Mesothelial cell of epicardium (in vitro differentiated cells): ENCODE measurements around the gene GLB1L3. TPM values are rescaled to one million over a fixed set of nuclear protein-coding genes. Genes with fewer than 3 reads are reported as not detected.

Experiments used
- DNase-seq, 2 experiments: peaks; one replicate each; pipeline ENCODE4 v3.0.0; 2021; ENCODE audit warnings: low spot score in 2 of 2; ENCODE audit not compliant: unreplicated experiment in 2 of 2
- H3K27ac Mint-ChIP-seq: 2 replicates; pipeline ENCODE4 v1.8.0; 2021; ENCODE audit warnings: mixed read lengths
- H3K27me3 Mint-ChIP-seq: 2 replicates; pipeline ENCODE4 v1.8.0; 2021; ENCODE audit warnings: low read depth, mixed read lengths
- H3K36me3 Mint-ChIP-seq: 2 replicates; pipeline ENCODE4 v1.8.0; 2021; ENCODE audit warnings: mixed read lengths
- H3K4me1 Mint-ChIP-seq: 2 replicates; pipeline ENCODE4 v1.8.0; 2021; ENCODE audit warnings: mixed read lengths
- H3K4me3 Mint-ChIP-seq: 2 replicates; pipeline ENCODE4 v1.8.0; 2021; ENCODE audit warnings: mild to moderate bottlenecking, moderate library complexity, mixed read lengths
- H3K9me3 Mint-ChIP-seq: 2 replicates; pipeline ENCODE4 v1.8.0; 2021; ENCODE audit warnings: mixed read lengths
- CTCF ChIP-seq: fragments of 200-600 bp; sonication (generic); IDR thresholded peaks from one replicate; pipeline ENCODE4 v1.5.0; 2021; ENCODE audit warnings: antibody characterized with exemption; ENCODE audit not compliant: unreplicated experiment
- total RNA-seq: library from RNA; stranded (reverse); gene quantifications from 3 replicates; pipeline ENCODE4 v1.2.1, GENCODE V29; 2021

The GLB1L3 gene
- total RNA-seq, 1 donor from 2014 or later, result not detected

- H3K4me1 Mint-ChIP-seq, result peaks cover 6% of the 10 kb centered on the region
- TF ChIP-seq CTCF, result peak; percentile 82
- no peaks in the 10 kb centered on the region for H3K36me3 Mint-ChIP-seq
- H3K27me3 Mint-ChIP-seq, result peaks cover 3% of the 10 kb centered on the region
- no peaks in the 10 kb centered on the region for H3K9me3 Mint-ChIP-seq
- DNase-seq, result peak; percentile 79 to 97
- no peak overlapping the region for H3K4me3 Mint-ChIP-seq
- H3K27ac Mint-ChIP-seq, result no peak overlapping the region
These were observed 84.1 kb downstream of the GLB1L3 start for GRCh38 chr11:134360050-134360835.

- no peak for DNase-seq
These were observed 85.5 kb downstream of the GLB1L3 start for GRCh38 chr11:134361661-134362060.

GRCh38 chr11:134362192-134362901 is 86.2 kb downstream of the GLB1L3 start:
- TF ChIP-seq CTCF, result no peak

More at GRCh38 chr11:134361661-134362060, 85.5 kb downstream of the GLB1L3 start:
- H3K36me3 Mint-ChIP-seq, result no peaks in the 10 kb centered on the region
- no peak overlapping the region for H3K4me3 Mint-ChIP-seq
- H3K9me3 Mint-ChIP-seq, result no peaks in the 10 kb centered on the region
- H3K27me3 Mint-ChIP-seq, result peaks cover 3% of the 10 kb centered on the region
- TF ChIP-seq CTCF, result no peak
- no peak overlapping the region for H3K27ac Mint-ChIP-seq
- peaks cover 2% of the 10 kb centered on the region for H3K4me1 Mint-ChIP-seq

GRCh38 chr11:134363161-134363560 is 87.0 kb downstream of the GLB1L3 start:
- peaks cover 3% of the 10 kb centered on the region for H3K27me3 Mint-ChIP-seq
- no peak for TF ChIP-seq CTCF
- H3K4me3 Mint-ChIP-seq, result no peak overlapping the region
- H3K36me3 Mint-ChIP-seq, result no peaks in the 10 kb centered on the region
- no peaks in the 10 kb centered on the region for H3K9me3 Mint-ChIP-seq
- no peak overlapping the region for H3K27ac Mint-ChIP-seq
- DNase-seq, result no peak
- H3K4me1 Mint-ChIP-seq, result peaks cover 2% of the 10 kb centered on the region

More at GRCh38 chr11:134362192-134362901, 86.2 kb downstream of the GLB1L3 start:
- Mint-ChIP-seq H3K36me3 (no peaks in the 10 kb centered on the region), H3K4me1 (peaks cover 2% of the 10 kb centered on the region), H3K4me3 (no peak overlapping the region), H3K27ac (no peak overlapping the region), H3K9me3 (no peaks in the 10 kb centered on the region), H3K27me3 (peaks cover 3% of the 10 kb centered on the region)
- no peak for DNase-seq

- no peaks in the 10 kb centered on the region for H3K36me3 Mint-ChIP-seq
- DNase-seq, result no peak
- no peak overlapping the region for H3K4me3 Mint-ChIP-seq
- TF ChIP-seq CTCF, result no peak
- no peaks in the 10 kb centered on the region for H3K9me3 Mint-ChIP-seq
- no peak overlapping the region for H3K27ac Mint-ChIP-seq
- H3K4me1 Mint-ChIP-seq, result peaks cover 2% of the 10 kb centered on the region
- peaks cover 3% of the 10 kb centered on the region for H3K27me3 Mint-ChIP-seq
These were observed 87.4 kb downstream of the GLB1L3 start for GRCh38 chr11:134363592-134363991.
